T-helper 17 cell (primary cell): ENCODE results near the gene SERPINB11. TPM values are rescaled to one million over a fixed set of nuclear protein-coding genes. Genes with fewer than 3 reads are reported as not detected.

Experiments used
- ATAC-seq: fragments of 150-1000 bp; cut with Tn5 transposase; 2 replicates; pipeline ENCODE4 v1.10.0; 2021; ENCODE audit warnings: mild to moderate bottlenecking, moderate library complexity
- DNase-seq, 3 donors: peaks; one replicate each; pipeline versions ENCODE4 v3.0.0 to v3.0.0-alpha.2; 2020 to 2021
- H3K9me3 ChIP-seq: one replicate; pipeline ENCODE4 v1.7.0; 2013; ENCODE audit warnings: low read length, mild to moderate bottlenecking; ENCODE audit not compliant: control insufficient read depth, poor library complexity, severe bottlenecking
- H3K27ac Mint-ChIP-seq: one replicate; pipeline ENCODE4 v1.8.0; 2022; ENCODE audit warnings: mild to moderate bottlenecking, moderate library complexity, mixed read lengths
- H3K27me3 Mint-ChIP-seq: one replicate; pipeline ENCODE4 v1.8.0; 2022; ENCODE audit warnings: mixed read lengths
- H3K36me3 Mint-ChIP-seq: one replicate; pipeline ENCODE4 v1.8.0; 2022; ENCODE audit warnings: low read depth, mixed read lengths
- H3K4me1 Mint-ChIP-seq: one replicate; pipeline ENCODE4 v1.8.0; 2022; ENCODE audit warnings: mild to moderate bottlenecking, mixed read lengths
- H3K4me3 Mint-ChIP-seq: one replicate; pipeline ENCODE4 v1.8.0; 2022; ENCODE audit warnings: mild to moderate bottlenecking, moderate library complexity, mixed read lengths
- total RNA-seq, 4 donors: library from RNA in 2 of 4; stranded (reverse) in 2 of 4; gene quantifications; one replicate each; pipeline ENCODE4 v1.2.3 and lab custom pipeline; 2022 to 2026

Gene SERPINB11
- total RNA-seq, 2 donors from 2014 or later, result not detected

- Mint-ChIP-seq H3K4me3 (no peak overlapping the region), H3K36me3 (no peaks in the 10 kb centered on the region), H3K4me1 (no peaks in the 10 kb centered on the region), H3K27me3 (no peaks in the 10 kb centered on the region), H3K27ac (no peak overlapping the region)
- no peak for DNase-seq
- H3K9me3 ChIP-seq, result no peaks in the 10 kb centered on the region
- ATAC-seq, result no peak
Measured at GRCh38 chr18:63689064-63689463, 13.7 kb upstream of the SERPINB11 start.

GRCh38 chr18:63697097-63697660 lies 5.6 kb upstream of the SERPINB11 start:
- H3K27ac Mint-ChIP-seq, result no peak overlapping the region
- no peak for ATAC-seq
- H3K9me3 ChIP-seq, result no peaks in the 10 kb centered on the region
- H3K4me3 Mint-ChIP-seq, result no peak overlapping the region
- H3K4me1 Mint-ChIP-seq, result no peaks in the 10 kb centered on the region
- H3K27me3 Mint-ChIP-seq, result no peaks in the 10 kb centered on the region
- DNase-seq, result no peak
- no peaks in the 10 kb centered on the region for H3K36me3 Mint-ChIP-seq

DNA sequence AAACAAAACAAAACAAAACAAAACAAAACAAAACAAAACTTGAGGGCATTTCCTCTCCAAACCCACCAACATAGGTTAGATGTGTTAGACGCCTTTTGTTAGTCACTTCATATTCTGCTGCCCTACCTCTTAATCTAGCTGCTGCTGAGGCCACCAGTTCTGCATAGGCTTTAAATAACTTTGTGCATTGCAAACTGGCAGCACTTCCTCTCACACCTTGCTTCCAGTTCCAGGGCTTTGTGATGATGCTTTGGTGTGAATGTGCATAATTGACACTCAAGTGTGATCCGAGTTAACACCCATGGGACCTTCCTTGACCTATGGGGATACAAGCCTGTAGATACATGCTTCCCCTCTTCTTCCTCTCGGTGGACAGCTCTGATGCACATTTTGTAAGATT lies 2.3 kb upstream of the SERPINB11 start:
- ATAC-seq, result no peak
- no peak overlapping the region for H3K4me3 Mint-ChIP-seq
- no peaks in the 10 kb centered on the region for H3K36me3 Mint-ChIP-seq
- no peaks in the 10 kb centered on the region for H3K27me3 Mint-ChIP-seq
- DNase-seq, result no peak
- H3K27ac Mint-ChIP-seq, result no peak overlapping the region
- no peaks in the 10 kb centered on the region for H3K9me3 ChIP-seq
- no peaks in the 10 kb centered on the region for H3K4me1 Mint-ChIP-seq

GRCh38 chr18:63701952-63702351 lies 808 bp upstream of the SERPINB11 start:
- ATAC-seq, result no peak

GRCh38 chr18:63705401-63705800 lies 2.6 kb downstream of the SERPINB11 start:
- H3K36me3 Mint-ChIP-seq, result no peaks in the 10 kb centered on the region
- no peaks in the 10 kb centered on the region for H3K9me3 ChIP-seq
- H3K27ac Mint-ChIP-seq, result no peak overlapping the region
- no peaks in the 10 kb centered on the region for H3K27me3 Mint-ChIP-seq
- ATAC-seq (no peak), DNase-seq (no peak)
- no peak overlapping the region for H3K4me3 Mint-ChIP-seq
- H3K4me1 Mint-ChIP-seq, result no peaks in the 10 kb centered on the region

More at GRCh38 chr18:63701952-63702351, 808 bp upstream of the SERPINB11 start:
- H3K27ac Mint-ChIP-seq, result no peak overlapping the region
- no peak for DNase-seq
- no peaks in the 10 kb centered on the region for H3K4me1 Mint-ChIP-seq
- no peaks in the 10 kb centered on the region for H3K9me3 ChIP-seq
- no peaks in the 10 kb centered on the region for H3K36me3 Mint-ChIP-seq
- H3K27me3 Mint-ChIP-seq, result no peaks in the 10 kb centered on the region
- no peak overlapping the region for H3K4me3 Mint-ChIP-seq

GRCh38 chr18:63707816-63708215 lies 5.1 kb downstream of the SERPINB11 start:
- H3K4me1 Mint-ChIP-seq, result no peaks in the 10 kb centered on the region
- no peak for DNase-seq

DNA sequence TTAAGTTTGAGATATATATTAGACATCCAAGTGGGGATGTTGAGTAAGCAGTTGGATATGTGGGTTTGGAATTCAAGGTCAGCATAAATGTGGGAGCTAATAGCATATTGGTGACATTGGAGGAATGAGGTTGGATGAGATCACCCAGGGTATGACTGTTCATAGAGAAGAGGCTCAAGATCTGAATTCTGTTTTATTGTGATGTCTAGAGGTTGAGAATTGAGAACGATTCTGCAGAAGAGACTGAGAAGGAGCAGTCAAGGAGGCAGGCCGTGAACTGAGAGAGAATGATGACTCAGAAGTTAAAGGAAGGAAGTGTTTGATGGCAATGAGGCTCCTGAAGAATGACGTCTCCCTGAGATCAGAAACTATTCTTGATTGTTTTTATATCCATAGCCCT lies 5.9 kb downstream of the SERPINB11 start:
- ATAC-seq (no peak), DNase-seq (no peak)
- Mint-ChIP-seq H3K27ac (no peak overlapping the region), H3K36me3 (no peaks in the 10 kb centered on the region), H3K4me3 (no peak overlapping the region), H3K4me1 (no peaks in the 10 kb centered on the region), H3K27me3 (no peaks in the 10 kb centered on the region)
- no peaks in the 10 kb centered on the region for H3K9me3 ChIP-seq

More at GRCh38 chr18:63707816-63708215, 5.1 kb downstream of the SERPINB11 start:
- no peak overlapping the region for H3K4me3 Mint-ChIP-seq
- no peaks in the 10 kb centered on the region for H3K9me3 ChIP-seq
- H3K36me3 Mint-ChIP-seq, result no peaks in the 10 kb centered on the region
- no peak for ATAC-seq
- no peak overlapping the region for H3K27ac Mint-ChIP-seq
- H3K27me3 Mint-ChIP-seq, result no peaks in the 10 kb centered on the region

GRCh38 chr18:63725682-63726480 lies 23.1 kb downstream of the SERPINB11 start:
- ATAC-seq (no peak), DNase-seq (no peak)
- no peaks in the 10 kb centered on the region for H3K4me1 Mint-ChIP-seq
- no peak overlapping the region for H3K4me3 Mint-ChIP-seq
- no peaks in the 10 kb centered on the region for H3K9me3 ChIP-seq
- no peak overlapping the region for H3K27ac Mint-ChIP-seq
- peaks cover 10% of the 10 kb centered on the region for H3K27me3 Mint-ChIP-seq
- H3K36me3 Mint-ChIP-seq, result no peaks in the 10 kb centered on the region

DNA sequence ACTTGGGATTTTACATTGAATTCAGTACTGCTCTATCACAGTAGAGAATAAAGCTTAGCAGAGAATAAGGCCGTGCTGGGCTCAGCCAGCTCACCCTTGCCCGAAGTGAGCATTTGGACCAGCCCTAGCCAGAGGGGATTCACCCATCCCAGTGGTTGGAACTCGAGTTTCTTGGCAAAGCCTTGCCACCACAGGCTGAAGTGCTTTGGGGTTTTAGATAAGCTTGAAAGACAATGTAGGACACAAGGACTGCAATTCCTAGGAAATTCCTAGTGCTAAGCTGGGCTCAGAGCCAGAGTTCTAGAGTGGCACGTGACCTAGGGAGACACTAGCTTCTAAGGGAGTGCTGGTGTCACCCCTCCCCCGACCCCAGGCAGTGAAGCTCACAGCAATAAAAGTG lies 28.0 kb downstream of the SERPINB11 start:
- H3K4me3 Mint-ChIP-seq, result no peak overlapping the region
- no peaks in the 10 kb centered on the region for H3K4me1 Mint-ChIP-seq
- no peaks in the 10 kb centered on the region for H3K9me3 ChIP-seq
- H3K27me3 Mint-ChIP-seq, result peaks cover 10% of the 10 kb centered on the region
- ATAC-seq (no peak), DNase-seq (no peak)
- no peak overlapping the region for H3K27ac Mint-ChIP-seq
- no peaks in the 10 kb centered on the region for H3K36me3 Mint-ChIP-seq

DNA sequence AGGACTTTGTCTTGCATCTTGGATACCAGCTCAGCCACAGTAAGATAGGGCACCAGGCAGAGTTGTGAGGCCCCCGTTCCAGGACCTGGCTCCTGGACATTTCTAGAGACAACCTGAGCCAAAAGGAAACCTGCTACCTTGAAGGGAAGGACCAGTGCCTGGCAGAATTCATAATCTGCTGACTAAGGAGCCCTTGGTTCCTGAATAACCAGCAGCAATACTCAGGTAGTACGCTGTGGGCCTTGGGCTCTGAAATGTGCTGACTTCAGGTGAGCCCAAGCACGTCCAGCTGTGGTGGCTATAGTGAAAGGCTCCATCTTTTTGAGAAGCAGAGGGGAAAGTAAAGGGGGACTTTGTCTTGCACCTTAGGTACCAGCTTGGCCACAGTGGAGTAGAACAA lies 28.5 kb downstream of the SERPINB11 start:
- no peak for DNase-seq
- no peak overlapping the region for H3K4me3 Mint-ChIP-seq
- H3K36me3 Mint-ChIP-seq, result no peaks in the 10 kb centered on the region
- H3K27ac Mint-ChIP-seq, result no peak overlapping the region
- peaks cover 10% of the 10 kb centered on the region for H3K27me3 Mint-ChIP-seq
- ATAC-seq, result no peak
- H3K9me3 ChIP-seq, result no peaks in the 10 kb centered on the region
- no peaks in the 10 kb centered on the region for H3K4me1 Mint-ChIP-seq

GRCh38 chr18:63736876-63737275 lies 34.1 kb downstream of the SERPINB11 start:
- no peak overlapping the region for H3K4me3 Mint-ChIP-seq
- no peaks in the 10 kb centered on the region for H3K36me3 Mint-ChIP-seq

GRCh38 chr18:63741769-63742168 lies 39.0 kb downstream of the SERPINB11 start:
- Mint-ChIP-seq H3K27me3 (no peaks in the 10 kb centered on the region), H3K36me3 (no peaks in the 10 kb centered on the region), H3K4me3 (no peak overlapping the region), H3K4me1 (no peaks in the 10 kb centered on the region), H3K27ac (no peak overlapping the region)
- no peak for ATAC-seq
- DNase-seq, result no peak
- no peaks in the 10 kb centered on the region for H3K9me3 ChIP-seq

More at GRCh38 chr18:63736876-63737275, 34.1 kb downstream of the SERPINB11 start:
- Mint-ChIP-seq H3K27me3 (no peaks in the 10 kb centered on the region), H3K27ac (no peak overlapping the region), H3K4me1 (no peaks in the 10 kb centered on the region)
- no peaks in the 10 kb centered on the region for H3K9me3 ChIP-seq
- ATAC-seq (no peak), DNase-seq (no peak)

DNA sequence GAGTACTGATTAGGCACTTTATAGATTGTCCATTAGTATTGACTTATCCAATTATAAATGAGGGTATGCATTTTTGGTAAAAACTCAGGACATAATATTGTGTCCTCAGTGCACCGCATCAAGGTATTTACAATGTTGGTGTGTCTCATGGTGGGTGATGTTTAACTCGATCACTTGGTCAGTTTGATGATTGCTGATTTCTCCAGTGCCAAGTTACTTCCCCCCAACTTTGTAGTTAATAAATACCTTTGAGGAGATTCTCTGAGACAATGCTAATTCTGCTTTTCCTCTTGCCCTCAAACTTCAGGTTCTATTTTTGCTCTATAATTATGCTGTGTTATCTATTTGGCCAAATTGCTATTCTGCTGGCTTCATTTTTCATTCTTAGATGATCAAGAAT lies 44.2 kb downstream of the SERPINB11 start:
- no peaks in the 10 kb centered on the region for H3K9me3 ChIP-seq
- no peaks in the 10 kb centered on the region for H3K27me3 Mint-ChIP-seq
- DNase-seq (no peak), ATAC-seq (no peak)
- H3K27ac Mint-ChIP-seq, result no peak overlapping the region
- no peak overlapping the region for H3K4me3 Mint-ChIP-seq
- H3K4me1 Mint-ChIP-seq, result peaks cover 2% of the 10 kb centered on the region
- no peaks in the 10 kb centered on the region for H3K36me3 Mint-ChIP-seq

GRCh38 chr18:63749489-63749888 lies 46.7 kb downstream of the SERPINB11 start:
- ATAC-seq (no peak), DNase-seq (no peak)
- H3K9me3 ChIP-seq, result no peaks in the 10 kb centered on the region
- Mint-ChIP-seq H3K27me3 (no peaks in the 10 kb centered on the region), H3K36me3 (no peaks in the 10 kb centered on the region), H3K4me3 (no peak overlapping the region), H3K4me1 (peaks cover 2% of the 10 kb centered on the region), H3K27ac (no peak overlapping the region)
